Effector CD8-positive, alpha-beta T cell (primary cell): ENCODE measurements around the gene FBLN7.

Experiments used
- DNase-seq: peaks from one replicate; lab custom pipeline; 2025; lab: John Stamatoyannopoulos, UW

Gene FBLN7

GRCh38 chr2:112157472-112157871 lies 19.3 kb downstream of the FBLN7 start:
- no peak for DNase-seq

GRCh38 chr2:112159454-112159921 lies 21.3 kb downstream of the FBLN7 start:
- DNase-seq = no peak

GRCh38 chr2:112160283-112161250 lies 22.4 kb downstream of the FBLN7 start:
- DNase-seq = no peak

- no peak for DNase-seq
These were observed 23.4 kb downstream of the FBLN7 start for GRCh38 chr2:112161431-112162145.

- DNase-seq = no peak
These were observed 24.2 kb downstream of the FBLN7 start for GRCh38 chr2:112162341-112162740.

GRCh38 chr2:112162956-112163355 lies 24.8 kb downstream of the FBLN7 start:
- no peak for DNase-seq

- no peak for DNase-seq
These were observed 25.4 kb downstream of the FBLN7 start for GRCh38 chr2:112163541-112163981.

GRCh38 chr2:112164876-112165275 lies 26.7 kb downstream of the FBLN7 start:
- DNase-seq = no peak

- no peak for DNase-seq
These were observed 27.1 kb downstream of the FBLN7 start for GRCh38 chr2:112165296-112165695.

GRCh38 chr2:112166806-112167499 lies 28.8 kb downstream of the FBLN7 start:
- no peak for DNase-seq

- DNase-seq = no peak
These were observed 30.4 kb downstream of the FBLN7 start for GRCh38 chr2:112168422-112169124.

- DNase-seq = no peak
These were observed 32.3 kb downstream of the FBLN7 start for GRCh38 chr2:112170495-112170894.

- DNase-seq = no peak
These were observed 35.6 kb downstream of the FBLN7 start for GRCh38 chr2:112173646-112174319.

- DNase-seq = no peak
These were observed 36.2 kb downstream of the FBLN7 start for GRCh38 chr2:112174383-112174782.

- no peak for DNase-seq
These were observed 37.1 kb downstream of the FBLN7 start for GRCh38 chr2:112175333-112175732.

- DNase-seq = no peak
These were observed 37.9 kb downstream of the FBLN7 start for GRCh38 chr2:112175958-112176573.

- DNase-seq = no peak
These were observed 43.5 kb downstream of the FBLN7 start for GRCh38 chr2:112181571-112182290.

- DNase-seq = no peak
These were observed 44.4 kb downstream of the FBLN7 start for GRCh38 chr2:112182581-112183034.

GRCh38 chr2:112183327-112184025 lies 45.3 kb downstream of the FBLN7 start:
- no peak for DNase-seq
